Uterus (tissue), 2 donors: ENCODE data around the gene PPM1A.

Source experiments
- CTCF ChIP-seq, 4 experiments: fragments of 200-600 bp in 2 of 4; fragments of 450-650 bp in 2 of 4; sonication (generic) in 2 of 4; IDR thresholded peaks; one replicate each; pipeline ENCODE4 v1.5.1; 2016 to 2019; ENCODE audit warnings: antibody characterized with exemption in 4 of 4, mild to moderate bottlenecking in 2 of 4, moderate library complexity in 1 of 4
- POLR2A ChIP-seq, 2 donors: fragments of 450-650 bp; IDR thresholded peaks; one replicate each; pipeline ENCODE4 v1.6.1; 2016; ENCODE audit warnings: antibody characterized with exemption in 2 of 2, mild to moderate bottlenecking in 1 of 2, moderate library complexity in 1 of 2

GRCh38 chr14:60346706-60347105, 97.7 kb downstream of the PPM1A start:
- TF ChIP-seq CTCF (IDR thresholded peaks at IDR 0.05) (no peak), POLR2A (IDR thresholded peaks at IDR 0.05) (no peak)
